ENCODE data around the gene EXT2. TPM values are rescaled to one million over a fixed set of nuclear protein-coding genes. Genes with fewer than 3 reads are reported as not detected.

The EXT2 gene
- total RNA-seq, 1 experiment from 2014 or later: 42.8 TPM

GRCh38 chr11:44171518-44171917, 76.0 kb downstream of the EXT2 start:
- H3K36me3 ChIP-seq (ENCODE audit: control insufficient read depth in 1 of 2, insufficient read depth in 2 of 2, low read length in 2 of 2): no peaks in the 10 kb centered on the region
- no peak for ATAC-seq
- ChIA-PET POLR2A (no interaction called here), CTCF (no interaction called here), RAD21 (ENCODE audit: low non-redundant PET in 1 of 2, low total read pairs in 2 of 2, uncharacterized antibody in 2 of 2, unreplicated experiment in 2 of 2) (no interaction called here)
- no peaks in the 10 kb centered on the region for H4K20me1 ChIP-seq (ENCODE audit: insufficient read depth)
- BruUV-seq (replicated peaks): no TSS peak
- no peaks in the 10 kb centered on the region for H3K9me2 ChIP-seq (ENCODE audit: insufficient read depth)
- no peaks in the 10 kb centered on the region for H3K27me3 ChIP-seq (ENCODE audit: insufficient read depth, low read length)
- TF ChIP-seq POLR2AphosphoS5 (IDR thresholded peaks at IDR 0.05; ENCODE audit: low read depth, low read length) (no peak), EZH2phosphoT487 (IDR thresholded peaks at IDR 0.05; ENCODE audit: borderline replicate concordance) (no peak), CEBPB (IDR thresholded peaks at IDR 0.05; ENCODE audit: low read depth) (no peak), FOSL1 (IDR thresholded peaks at IDR 0.05; ENCODE audit: low read depth) (no peak), ZBTB33 (IDR thresholded peaks at IDR 0.05; ENCODE audit: extremely low read depth, insufficient replicate concordance, low read length) (no peak), MAX (IDR thresholded peaks at IDR 0.05) (no peak), EGR1 (IDR thresholded peaks at IDR 0.05; ENCODE audit: low read depth) (no peak), SP1 (IDR thresholded peaks at IDR 0.05; ENCODE audit: low read depth) (no peak), RAD21 (IDR thresholded peaks at IDR 0.05; ENCODE audit: low read depth) (no peak), SRF (IDR thresholded peaks at IDR 0.05; ENCODE audit: low read depth) (no peak), REST (IDR thresholded peaks at IDR 0.05; ENCODE audit: low read depth) (no peak), SIN3A (IDR thresholded peaks at IDR 0.05; ENCODE audit: low read depth) (no peak), ELF1 (IDR thresholded peaks at IDR 0.05; ENCODE audit: borderline replicate concordance, low read depth) (no peak)
- H3K9me3 ChIP-seq (ENCODE audit: control insufficient read depth in 1 of 2, insufficient read depth in 1 of 2, low read depth in 1 of 2, low read length in 2 of 2): no peaks in the 10 kb centered on the region
- no peak overlapping the region for H2AFZ ChIP-seq (ENCODE audit: low read depth, low read length, poor library complexity, severe bottlenecking)
- DNase-seq (ENCODE audit: low read depth, low spot score): no peak
- H3K4me2 ChIP-seq (ENCODE audit: low read length): no peak overlapping the region
- no peak overlapping the region for H3K27ac ChIP-seq (ENCODE audit: low read depth, low read length)
- intact Hi-C loops (cut with micrococcal nuclease): no loop called here
- no peaks in the 10 kb centered on the region for H3K79me2 ChIP-seq (ENCODE audit: insufficient read depth, low read length)
- no peaks in the 10 kb centered on the region for H3K4me1 ChIP-seq (ENCODE audit: control insufficient read depth in 1 of 2, insufficient read depth in 2 of 2, low read length in 2 of 2)
- H3K4me3 ChIP-seq (replicated peaks in 1 of 2; ENCODE audit: low read depth in 1 of 2, low read length in 2 of 2): no peak overlapping the region
- H3K9ac ChIP-seq (ENCODE audit: low read length): no peak overlapping the region
